Stimulated activated CD4-positive, alpha-beta T cell treated with anti-CD3 and anti-CD28 coated beads, Interleukin-2, amount 100 ng/mL, for 48 hours (primary cell): ENCODE measurements around the gene SPINK6.

ENCODE experiments used
- DNase-seq, 2 donors: peaks; one replicate each; pipeline ENCODE4 v3.0.0-alpha.2; 2020

SPINK6 gene

GRCh38 chr5:148224117-148224742 lies 21.4 kb downstream of the SPINK6 start:
- DNase-seq, result no peak

GRCh38 chr5:148228392-148228984 lies 25.6 kb downstream of the SPINK6 start:
- no peak for DNase-seq

- no peak for DNase-seq
Measured at GRCh38 chr5:148229840-148230239, 27.0 kb downstream of the SPINK6 start.

GRCh38 chr5:148230240-148230639 lies 27.4 kb downstream of the SPINK6 start:
- no peak for DNase-seq

- DNase-seq, result no peak
Measured at GRCh38 chr5:148237785-148238417, 35.1 kb downstream of the SPINK6 start.

GRCh38 chr5:148238418-148238794 lies 35.6 kb downstream of the SPINK6 start, which contains the start of gene MARCOL:
Gene MARCOL (plus strand): TSS chr5:148238525. CDS start chr5:148238598, 73 bp downstream.
- DNase-seq, result no peak

GRCh38 chr5:148248894-148249293 lies 46.1 kb downstream of the SPINK6 start:
- DNase-seq, result no peak

GRCh38 chr5:148255456-148255855 lies 52.6 kb downstream of the SPINK6 start:
- DNase-seq, result no peak

- DNase-seq, result no peak
Measured at GRCh38 chr5:148259288-148259687, 56.4 kb downstream of the SPINK6 start.

- no peak for DNase-seq
Measured at GRCh38 chr5:148261221-148261620, 58.4 kb downstream of the SPINK6 start.
